Activated CD8-positive, alpha-beta memory T cell treated with anti-CD3 and anti-CD28 coated beads, Interleukin-2, amount 50 U/mL, for 24 hours (primary cell): ENCODE measurements around the gene UCP1.
"Not testable (repeated sequence)": the region's sequence is repeated elsewhere in the genome, so short reads cannot be mapped to it uniquely, and the experiment has no call there.

ENCODE experiments used
- DNase-seq: peaks from one replicate; pipeline ENCODE4 v3.0.0-alpha.2; 2020; ENCODE audit errors: extremely low read depth

UCP1 gene

DNA sequence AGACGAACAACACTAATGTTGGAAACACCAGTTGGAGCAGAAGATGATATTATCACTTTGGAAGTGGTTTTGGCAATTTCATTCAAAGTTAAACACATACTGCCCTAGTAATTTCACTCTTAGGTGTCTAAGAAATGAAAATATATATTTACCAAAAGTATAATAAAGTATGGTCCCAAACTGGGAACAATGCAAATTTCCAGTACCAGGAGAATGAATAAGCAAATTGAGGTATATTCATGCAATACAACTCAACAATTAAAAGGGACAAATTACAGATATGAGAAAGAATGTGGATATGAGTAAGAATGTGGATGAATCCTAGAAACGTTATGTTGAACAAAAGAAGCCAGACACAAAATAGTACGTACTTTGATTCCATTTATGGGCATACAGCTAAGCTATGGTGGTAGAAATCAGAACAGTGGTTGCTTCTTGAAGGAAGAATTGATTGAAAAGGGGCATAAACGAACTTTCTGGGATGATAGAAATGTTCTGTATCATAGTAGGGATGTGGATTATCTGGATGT is 34.7 kb downstream of the UCP1 start:
- DNase-seq: no peak

- DNase-seq: no peak
Measured at GRCh38 chr4:140529434-140529833, 39.3 kb downstream of the UCP1 start.

DNA sequence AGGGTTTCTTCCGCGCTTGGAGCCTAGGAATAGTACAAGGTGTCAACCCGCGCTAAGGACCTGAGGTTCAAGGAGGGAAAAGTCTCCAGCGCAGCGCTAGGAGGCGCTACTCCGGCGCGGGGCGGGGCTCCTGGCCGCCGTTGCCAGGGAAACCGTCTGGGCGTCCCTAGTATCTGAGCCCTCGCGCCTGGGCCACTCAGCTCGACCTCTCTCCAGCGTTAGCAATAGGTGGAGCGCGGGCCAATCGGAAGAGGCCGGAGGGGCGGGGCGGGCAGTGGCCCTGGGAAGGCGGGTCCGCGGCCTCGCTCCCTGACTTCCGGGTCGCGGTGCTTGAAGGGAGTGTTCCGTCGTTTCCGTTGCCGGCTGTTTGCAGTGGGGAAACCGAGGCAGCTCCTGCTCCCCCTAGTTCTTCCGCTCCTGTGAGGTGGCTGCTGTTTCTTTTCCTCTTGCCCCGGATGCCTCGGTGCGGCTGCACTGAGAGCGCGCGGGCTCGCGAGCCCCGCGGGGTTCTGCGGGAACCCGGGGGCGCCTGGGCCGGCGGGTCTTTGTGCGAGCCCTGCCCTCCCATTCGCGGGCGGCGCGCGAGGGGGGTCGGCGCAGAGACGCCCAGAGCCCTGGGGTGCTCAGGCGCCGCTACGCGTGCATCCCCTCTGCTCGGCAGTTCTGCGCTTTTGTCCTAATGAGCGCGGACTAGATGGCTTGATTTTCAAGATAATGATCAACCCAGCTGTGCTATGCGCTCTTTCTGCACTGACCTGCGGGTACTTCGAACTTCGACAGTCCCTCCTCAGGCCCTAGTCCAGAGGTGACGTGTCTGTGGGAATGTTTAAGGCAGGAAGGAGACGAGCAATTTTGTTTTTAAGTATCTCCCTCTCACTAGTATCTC is 44.7 kb downstream of the UCP1 start, which contains the start of gene ELMOD2:
TSS of gene ELMOD2 (plus strand) at position 312 of the 886 bp plus-strand sequence. CDS start 1,261 bp downstream, outside the sequence.
- peak; percentile 95 for DNase-seq

- no peak for DNase-seq
Measured at GRCh38 chr4:140523370-140523856, 45.3 kb downstream of the UCP1 start.

DNA sequence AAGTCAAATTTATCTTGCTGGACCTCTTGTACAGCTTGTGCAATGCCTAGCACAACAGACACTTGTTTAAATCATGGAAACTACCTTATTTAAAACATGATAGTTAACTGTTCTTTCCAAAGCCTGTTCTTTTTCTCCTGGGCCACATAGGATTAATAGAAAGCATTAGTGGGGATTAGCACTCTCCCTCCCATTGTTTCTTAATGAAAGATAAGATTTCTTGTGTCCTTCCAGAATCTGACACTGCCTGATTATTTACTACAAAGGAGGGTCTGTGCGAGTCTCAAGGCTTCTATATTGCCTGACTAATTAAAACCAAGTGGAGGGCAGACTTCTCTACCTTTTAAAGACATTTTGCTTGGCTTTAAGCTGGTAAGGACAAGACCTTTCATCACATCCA is 53.3 kb downstream of the UCP1 start:
- no peak for DNase-seq

GRCh38 chr4:140513765-140514164 is 55.0 kb downstream of the UCP1 start:
- DNase-seq: not testable (repeated sequence)
